Ovary (tissue), 9 donors: Measurements from ENCODE around the gene PHACTR3. TPM values are rescaled to one million over a fixed set of nuclear protein-coding genes. Genes with fewer than 3 reads are reported as not detected.

Experiments used
- DNase-seq, 5 donors: peaks; one replicate each; pipeline ENCODE4 v3.0.0-alpha.2; 2019 to 2020
- H3K27ac ChIP-seq, 2 donors: fragments of 200-600 bp; one replicate each; pipeline versions ENCODE4 v1.5.1 to v1.8.0; 2019 to 2022
- H3K27me3 ChIP-seq: fragments of 200-600 bp; one replicate; pipeline ENCODE4 v1.8.0; 2022
- H3K36me3 ChIP-seq: fragments of 200-600 bp; sonication (generic); one replicate; pipeline ENCODE4 v1.5.1; 2019
- H3K4me1 ChIP-seq: one replicate; pipeline ENCODE4 v1.8.1; 2013; ENCODE audit warnings: mild to moderate bottlenecking, moderate library complexity; ENCODE audit not compliant: insufficient read depth
- H3K4me3 ChIP-seq: fragments of 200-600 bp; sonication (generic); one replicate; pipeline ENCODE4 v1.5.1; 2017
- H3K9me3 ChIP-seq, 2 donors: fragments of 200-600 bp in 1 of 2; sonication (generic) in 1 of 2; one replicate each; pipeline versions ENCODE4 v1.5.1 to v1.8.1; 2013 to 2019; ENCODE audit warnings: mild to moderate bottlenecking in 1 of 2, moderate library complexity in 1 of 2
- CTCF ChIP-seq, 3 donors: fragments of 450-650 bp in 2 of 3; fragments of 200-600 bp in 1 of 3; IDR thresholded peaks; one replicate each; pipeline versions ENCODE4 v1.5.1 to v1.8.0; 2016 to 2022; ENCODE audit warnings: antibody characterized with exemption in 3 of 3, mild to moderate bottlenecking in 1 of 3
- EP300 ChIP-seq: sonication (generic); formaldehyde crosslinking; IDR thresholded peaks from one replicate; pipeline ENCODE4 v1.6.1; 2017; ENCODE audit warnings: antibody characterized with exemption
- POLR2A ChIP-seq: fragments of 450-650 bp; IDR thresholded peaks from one replicate; pipeline ENCODE4 v1.6.1; 2017; ENCODE audit warnings: antibody characterized with exemption, mild to moderate bottlenecking, moderate library complexity
- WGBS, 3 donors: extraction: QIAGEN DNeasy Blood & Tissue Kit in 1 of 3; methylation state at CpG; one replicate each; pipeline versions ENCODE4 v1.1.5 to v1.1.7; 2013 to 2017; 5-methylcytosine and 5-hydroxymethylcytosine counted together
- intact Hi-C, 4 donors: fragments of 100-400 bp; cut with DNase I; formaldehyde crosslinking; loops; one replicate each; pipeline versions ENCODE4 v1.11.0 to v1.15.1; 2022 to 2023
- polyA plus RNA-seq, 2 donors: library from polyadenylated mRNA; stranded (reverse); fragments of 200-250 nt in 1 of 2; fragments of 350-450 nt in 1 of 2; fragmentation: Illumina TruSeq in 1 of 2; extraction: RNeasy Lipid Tissue Mini Kit (QIAGEN cat#74804) in 1 of 2; gene quantifications; one replicate each; pipeline ENCODE4 v1.2.3, GENCODE V29; 2013 to 2014
- total RNA-seq, 7 donors: library from RNA; depleted of rRNA in 2 of 7; stranded (reverse); fragments of >200 nt in 2 of 7; fragmentation: NEBNext Ultra II Directional in 3 of 7; extraction: Animal tissue kit (Norgen Biotek cat#: 25700) in 3 of 7; gene quantifications; one replicate each; pipeline versions ENCODE4 v1.1.0 to v1.2.4, GENCODE V29; 2016 to 2023
- donor health status: DM: no; HTN: no; CAD: no; lungs with moderate emphysema.
- donor health status: DM: no; HTN: no; CAD: no.
- donor health status: Bipolar disorder and iron deficiency.
- donor health status: DM: yes; HTN: yes; CAD: no.
- donor health status: DM: no; HTN: no; CAD: no.
- donor health status: DM: yes; HTN: yes; CAD: no.

PHACTR3 gene
- total and polyA plus RNA-seq, 9 donors = 5.7 to 19.0 (median 9.1) TPM

GRCh38 chr20:59636766-59637370 is 32.5 kb downstream of the PHACTR3 start:
- no peak for DNase-seq
- WGBS, 3 donors = 77 to 88% (median 78%) methylated on average over 3 of the region's 3 CpGs
- TF ChIP-seq CTCF (IDR thresholded peaks at IDR 0.05) (no peak), EP300 (no peak), POLR2A (no peak)
- no peak overlapping the region for H3K4me3 ChIP-seq
- peaks cover 3% of the 10 kb centered on the region for H3K4me1 ChIP-seq
- H3K27ac ChIP-seq = no peak overlapping the region
- H3K27me3 ChIP-seq = no peaks in the 10 kb centered on the region
- no peaks in the 10 kb centered on the region for H3K9me3 ChIP-seq
- no peaks in the 10 kb centered on the region for H3K36me3 ChIP-seq
- intact Hi-C loops = no loop called here

GRCh38 chr20:59640267-59640666 is 35.9 kb downstream of the PHACTR3 start:
- DNase-seq = no peak
- H3K4me1 ChIP-seq = peaks cover 4% of the 10 kb centered on the region
- H3K27me3 ChIP-seq = no peaks in the 10 kb centered on the region
- no peak overlapping the region for H3K27ac ChIP-seq
- intact Hi-C loops = no loop called here
- H3K36me3 ChIP-seq = no peaks in the 10 kb centered on the region
- TF ChIP-seq CTCF (IDR thresholded peaks at IDR 0.05) (no peak), POLR2A (no peak), EP300 (no peak)
- H3K4me3 ChIP-seq = no peak overlapping the region
- 94 to 98% (median 95%) methylated on average over 5 of the region's 5 CpGs for WGBS, 3 donors
- no peaks in the 10 kb centered on the region for H3K9me3 ChIP-seq

GRCh38 chr20:59643615-59644061 is 39.3 kb downstream of the PHACTR3 start:
- H3K27me3 ChIP-seq = no peaks in the 10 kb centered on the region
- H3K4me3 ChIP-seq = no peak overlapping the region
- TF ChIP-seq POLR2A (no peak), EP300 (no peak), CTCF (IDR thresholded peaks at IDR 0.05) (no peak)
- 28 to 61% (median 34%) methylated on average over 12 of the region's 12 CpGs for WGBS, 3 donors
- DNase-seq = no peak
- H3K27ac ChIP-seq = no peak overlapping the region
- H3K4me1 ChIP-seq = peaks cover 4% of the 10 kb centered on the region
- H3K9me3 ChIP-seq = no peaks in the 10 kb centered on the region
- H3K36me3 ChIP-seq = no peaks in the 10 kb centered on the region
- intact Hi-C loops = no loop called here

GRCh38 chr20:59644371-59644939 is 40.1 kb downstream of the PHACTR3 start:
- no peak overlapping the region for H3K27ac ChIP-seq
- H3K4me3 ChIP-seq = no peak overlapping the region
- 88 to 94% (median 91%) methylated on average over 10 of the region's 10 CpGs for WGBS, 3 donors
- DNase-seq = no peak
- H3K36me3 ChIP-seq = no peaks in the 10 kb centered on the region
- no peaks in the 10 kb centered on the region for H3K9me3 ChIP-seq
- TF ChIP-seq POLR2A = no peak
- no peak for TF ChIP-seq EP300
- no peak for TF ChIP-seq CTCF (IDR thresholded peaks at IDR 0.05)
- intact Hi-C loops = no loop called here
- peaks cover 4% of the 10 kb centered on the region for H3K4me1 ChIP-seq
- H3K27me3 ChIP-seq = no peaks in the 10 kb centered on the region
